ENCODE measurements around the gene PRAMEF10. TPM values are rescaled to one million over a fixed set of nuclear protein-coding genes. Genes with fewer than 3 reads are reported as not detected.
"Not testable (repeated sequence)": the region's sequence is repeated elsewhere in the genome, so short reads cannot be mapped to it uniquely, and the experiment has no call there.

Gene PRAMEF10
- not detected in 2 replicates for polyA plus RNA-seq (2012; rRNA removed)
- polyA plus RNA-seq (2012; cell fraction: cytosol; rRNA removed), result not detected in 2 replicates
- not detected in 2 replicates for polyA plus RNA-seq (2012; cell fraction: nucleus; rRNA removed)

GRCh38 chr1:12898170-12898569 lies at the start of gene PRAMEF10:
PRAMEF10 (minus strand) TSS chr1:12898270; CDS start chr1:12895847, 2,423 bp downstream.
- H3K79me2 ChIP-seq (ENCODE audit: insufficient read depth); H3K9me2 ChIP-seq; H3K9ac ChIP-seq; H3F3A ChIP-seq (replicated peaks; ENCODE audit: insufficient read depth); H3K36me3 ChIP-seq (replicated peaks in 1 of 2; ENCODE audit: control insufficient read depth in 1 of 2, insufficient read depth in 2 of 2, low read length in 1 of 2); H2AFZ ChIP-seq (ENCODE audit: low read depth); H3K27ac ChIP-seq (ENCODE audit: low read depth in 2 of 2, low read length in 1 of 2); H3K4me1 ChIP-seq (ENCODE audit: control insufficient read depth in 1 of 2, insufficient read depth in 2 of 2, low read depth in 1 of 2, low read length in 1 of 2); DNase-seq; H3K9me3 ChIP-seq; H3K4me2 ChIP-seq; CTCF ChIA-PET; H3K27me3 ChIP-seq (ENCODE audit: insufficient read depth); H3K4me3 ChIP-seq (ENCODE audit: low read depth in 2 of 2, low read length in 1 of 2); POLR2A ChIA-PET; H4K20me1 ChIP-seq (ENCODE audit: insufficient read depth): not testable (repeated sequence)
- no CpG with 5 or more reads among the region's 1 CpG for WGBS (ENCODE audit: low lambda C conversion rate)

GRCh38 chr1:12947480-12947879 lies 49.4 kb upstream of the PRAMEF10 start, which contains the start of gene PRAMEF6:
PRAMEF6 (minus strand) TSS chr1:12947580; CDS start chr1:12942518, 5,062 bp downstream.
- H3K36me3 ChIP-seq (replicated peaks in 1 of 2; ENCODE audit: control insufficient read depth in 1 of 2, insufficient read depth in 2 of 2, low read length in 1 of 2); H3K79me2 ChIP-seq (ENCODE audit: insufficient read depth); H3K27ac ChIP-seq (ENCODE audit: low read depth in 2 of 2, low read length in 1 of 2); H4K20me1 ChIP-seq (ENCODE audit: insufficient read depth); H3K9ac ChIP-seq; POLR2A ChIA-PET; H3F3A ChIP-seq (replicated peaks; ENCODE audit: insufficient read depth); H3K9me2 ChIP-seq; CTCF ChIA-PET; DNase-seq; H3K4me1 ChIP-seq (ENCODE audit: control insufficient read depth in 1 of 2, insufficient read depth in 2 of 2, low read depth in 1 of 2, low read length in 1 of 2); H3K4me3 ChIP-seq (ENCODE audit: low read depth in 2 of 2, low read length in 1 of 2); H3K9me3 ChIP-seq; H2AFZ ChIP-seq (ENCODE audit: low read depth); H3K27me3 ChIP-seq (ENCODE audit: insufficient read depth); H3K4me2 ChIP-seq: not testable (repeated sequence)
- 1% methylated on average over 4 of the region's 4 CpGs for WGBS (ENCODE audit: low lambda C conversion rate)

GRCh38 chr1:12924368-12924767 lies 26.3 kb upstream of the PRAMEF10 start:
- H3K4me3 ChIP-seq (ENCODE audit: low read depth in 2 of 2, low read length in 1 of 2); H3K36me3 ChIP-seq (replicated peaks in 1 of 2; ENCODE audit: control insufficient read depth in 1 of 2, insufficient read depth in 2 of 2, low read length in 1 of 2); H3K9ac ChIP-seq; H3K27ac ChIP-seq (ENCODE audit: low read depth in 2 of 2, low read length in 1 of 2); DNase-seq; H3K9me2 ChIP-seq; CTCF ChIA-PET; H3F3A ChIP-seq (replicated peaks; ENCODE audit: insufficient read depth); H3K9me3 ChIP-seq; H2AFZ ChIP-seq (ENCODE audit: low read depth); H3K27me3 ChIP-seq (ENCODE audit: insufficient read depth); H3K79me2 ChIP-seq (ENCODE audit: insufficient read depth); POLR2A ChIA-PET; H3K4me2 ChIP-seq; H3K4me1 ChIP-seq (ENCODE audit: control insufficient read depth in 1 of 2, insufficient read depth in 2 of 2, low read depth in 1 of 2, low read length in 1 of 2); H4K20me1 ChIP-seq (ENCODE audit: insufficient read depth): not testable (repeated sequence)
- peak; percentile 36; the same call in 1 of the 2 replicates for TF ChIP-seq CTCF (IDR thresholded peaks at IDR 0.05)
- 2% methylated on average over 5 of the region's 5 CpGs for WGBS (ENCODE audit: low lambda C conversion rate)

GRCh38 chr1:12921749-12922148 lies 23.7 kb upstream of the PRAMEF10 start:
- DNase-seq; H3K27me3 ChIP-seq (ENCODE audit: insufficient read depth); H4K20me1 ChIP-seq (ENCODE audit: insufficient read depth); H3K27ac ChIP-seq (ENCODE audit: low read depth in 2 of 2, low read length in 1 of 2); POLR2A ChIA-PET; H3K79me2 ChIP-seq (ENCODE audit: insufficient read depth); H3K4me2 ChIP-seq; H3K4me1 ChIP-seq (ENCODE audit: control insufficient read depth in 1 of 2, insufficient read depth in 2 of 2, low read depth in 1 of 2, low read length in 1 of 2); H2AFZ ChIP-seq (ENCODE audit: low read depth); H3K4me3 ChIP-seq (ENCODE audit: low read depth in 2 of 2, low read length in 1 of 2); H3K9me2 ChIP-seq; H3F3A ChIP-seq (replicated peaks; ENCODE audit: insufficient read depth); H3K9me3 ChIP-seq; H3K36me3 ChIP-seq (replicated peaks in 1 of 2; ENCODE audit: control insufficient read depth in 1 of 2, insufficient read depth in 2 of 2, low read length in 1 of 2); H3K9ac ChIP-seq; CTCF ChIA-PET: not testable (repeated sequence)
- WGBS (ENCODE audit: low lambda C conversion rate), result 0% methylated on average over 2 of the region's 2 CpGs

GRCh38 chr1:12916310-12916709 lies 18.2 kb upstream of the PRAMEF10 start, which contains the start of gene PRAMEF7:
PRAMEF7 (plus strand) TSS chr1:12916610; CDS start chr1:12917693, 1,083 bp downstream.
- H3K79me2 ChIP-seq (ENCODE audit: insufficient read depth); H3K9me2 ChIP-seq; CTCF ChIA-PET; H3K27me3 ChIP-seq (ENCODE audit: insufficient read depth); H3K4me1 ChIP-seq (ENCODE audit: control insufficient read depth in 1 of 2, insufficient read depth in 2 of 2, low read depth in 1 of 2, low read length in 1 of 2); H4K20me1 ChIP-seq (ENCODE audit: insufficient read depth); H3K9me3 ChIP-seq; H3K27ac ChIP-seq (ENCODE audit: low read depth in 2 of 2, low read length in 1 of 2); H3F3A ChIP-seq (replicated peaks; ENCODE audit: insufficient read depth); H3K4me3 ChIP-seq (ENCODE audit: low read depth in 2 of 2, low read length in 1 of 2); H3K9ac ChIP-seq; POLR2A ChIA-PET; H3K4me2 ChIP-seq; H3K36me3 ChIP-seq (replicated peaks in 1 of 2; ENCODE audit: control insufficient read depth in 1 of 2, insufficient read depth in 2 of 2, low read length in 1 of 2); DNase-seq; H2AFZ ChIP-seq (ENCODE audit: low read depth): not testable (repeated sequence)
- no CpG with 5 or more reads among the region's 1 CpG for WGBS (ENCODE audit: low lambda C conversion rate)

GRCh38 chr1:12903793-12904572 lies 5.9 kb upstream of the PRAMEF10 start:
- H4K20me1 ChIP-seq (ENCODE audit: insufficient read depth); POLR2A ChIA-PET; H3K4me3 ChIP-seq (ENCODE audit: low read depth in 2 of 2, low read length in 1 of 2); H3K36me3 ChIP-seq (replicated peaks in 1 of 2; ENCODE audit: control insufficient read depth in 1 of 2, insufficient read depth in 2 of 2, low read length in 1 of 2); H3K27me3 ChIP-seq (ENCODE audit: insufficient read depth); H3K9me3 ChIP-seq; H3K79me2 ChIP-seq (ENCODE audit: insufficient read depth); CTCF ChIA-PET; H3K9me2 ChIP-seq; H3K27ac ChIP-seq (ENCODE audit: low read depth in 2 of 2, low read length in 1 of 2); H3K4me1 ChIP-seq (ENCODE audit: control insufficient read depth in 1 of 2, insufficient read depth in 2 of 2, low read depth in 1 of 2, low read length in 1 of 2); H3K4me2 ChIP-seq; H3K9ac ChIP-seq; H2AFZ ChIP-seq (ENCODE audit: low read depth); H3F3A ChIP-seq (replicated peaks; ENCODE audit: insufficient read depth); DNase-seq: not testable (repeated sequence)
- WGBS (ENCODE audit: low lambda C conversion rate), result 17% methylated on average over 5 of the region's 5 CpGs

All from SK-N-SH (cell line).